IMR-90 (cell line): ENCODE measurements around the gene CDK12. TPM values are rescaled to one million over a fixed set of nuclear protein-coding genes. Genes with fewer than 3 reads are reported as not detected.
"Not testable (repeated sequence)": the region's sequence is repeated elsewhere in the genome, so short reads cannot be mapped to it uniquely, and the experiment has no call there.

Experiments used
- ATAC-seq: fragments of 200-7000 bp; cut with Tn5 transposase; 2 replicates; pipeline ENCODE4 v1.9.1; 2020; ENCODE audit warnings: low read depth, mild to moderate bottlenecking, moderate library complexity
- BruUV-seq: library from RNA; stranded (reverse); fragments of 400-500 nt; replicated peaks from 2 replicates; lab custom pipeline; 2021; lab: Mats Ljungman, UMichigan
- CTCF ChIA-PET: fragments of 300-600 bp; formaldehyde crosslinking; extraction: SDS; loops from one replicate; lab custom pipeline; 2021; ENCODE audit warnings: antibody characterized with exemption; lab: Yijun Ruan, JAX
- POLR2A ChIA-PET: fragments of 300-600 bp; sonication (Branson Sonifier 250); formaldehyde crosslinking; loops from one replicate; lab custom pipeline; 2022; ENCODE audit warnings: antibody characterized with exemption; ENCODE audit not compliant: unreplicated experiment; lab: Charles Lee
- DNase-seq: peaks from one replicate; pipeline ENCODE4 v3.0.0; 2013
- H2AFZ ChIP-seq: replicated peaks from 2 replicates; pipeline ENCODE3; 2013; ENCODE audit warnings: low read length, mild to moderate bottlenecking; ENCODE audit not compliant: poor library complexity
- H2AK5ac ChIP-seq: 2 replicates; pipeline ENCODE4 v1.6.1; 2013; ENCODE audit warnings: low read depth, low read length, inconsistent platforms
- H2AK9ac ChIP-seq: replicated peaks from 2 replicates; pipeline ENCODE3; 2013; ENCODE audit warnings: mild to moderate bottlenecking, low read depth, low read length, moderate library complexity; ENCODE audit not compliant: poor library complexity
- H2BK120ac ChIP-seq: 2 replicates; pipeline ENCODE4 v1.6.1; 2013; ENCODE audit warnings: low read depth, low read length, inconsistent platforms
- H2BK15ac ChIP-seq: 3 replicates; pipeline ENCODE4 v1.6.1; 2013; ENCODE audit warnings: low read depth, low read length, inconsistent platforms
- H2BK20ac ChIP-seq: 2 replicates; pipeline ENCODE4 v1.6.1; 2013; ENCODE audit warnings: low read depth, mild to moderate bottlenecking, inconsistent platforms, low read length, moderate library complexity
- H2BK5ac ChIP-seq: 2 replicates; pipeline ENCODE4 v1.6.1; 2013; ENCODE audit warnings: mild to moderate bottlenecking, low read depth, low read length, inconsistent platforms; ENCODE audit not compliant: poor library complexity, severe bottlenecking
- H3K14ac ChIP-seq: replicated peaks from 2 replicates; pipeline ENCODE4 v1.6.1; 2013; ENCODE audit warnings: low read depth, low read length, inconsistent platforms
- H3K18ac ChIP-seq: 2 replicates; pipeline ENCODE4 v1.6.1; 2013; ENCODE audit warnings: low read depth, low read length, control low read depth
- H3K23ac ChIP-seq: 2 replicates; pipeline ENCODE4 v1.6.1; 2013; ENCODE audit warnings: low read depth, low read length, inconsistent platforms
- H3K27ac ChIP-seq: 2 replicates; pipeline ENCODE4 v1.5.1; 2013; ENCODE audit warnings: mild to moderate bottlenecking, control low read depth, low read length; ENCODE audit not compliant: insufficient read depth
- H3K27me3 ChIP-seq: 2 replicates; pipeline ENCODE4 v1.6.1; 2013; ENCODE audit warnings: low read length; ENCODE audit not compliant: control insufficient read depth, insufficient read depth
- H3K36me3 ChIP-seq: 2 replicates; pipeline ENCODE4 v1.6.1; 2013; ENCODE audit warnings: low read length, mixed read lengths; ENCODE audit not compliant: control insufficient read depth, insufficient read depth
- H3K4ac ChIP-seq: 2 replicates; pipeline ENCODE4 v1.6.1; 2013; ENCODE audit warnings: low read depth, low read length, inconsistent platforms
- H3K4me1 ChIP-seq: 2 replicates; pipeline ENCODE4 v1.6.1; 2013; ENCODE audit warnings: low read length, mixed read lengths; ENCODE audit not compliant: control insufficient read depth, insufficient read depth
- H3K4me2 ChIP-seq: 2 replicates; pipeline ENCODE4 v1.6.1; 2013; ENCODE audit warnings: low read depth, mild to moderate bottlenecking, control low read depth, low read length, moderate library complexity
- H3K4me3 ChIP-seq: 2 replicates; pipeline ENCODE4 v1.5.1; 2013; ENCODE audit warnings: low read depth, mild to moderate bottlenecking, control low read depth, low read length, moderate library complexity; ENCODE audit not compliant: insufficient read depth
- H3K56ac ChIP-seq: 2 replicates; pipeline ENCODE4 v1.6.1; 2013; ENCODE audit warnings: low read length, inconsistent platforms; ENCODE audit not compliant: insufficient read depth; ENCODE audit errors: extremely low read depth
- H3K79me1 ChIP-seq, 2 experiments: 2 replicates each; pipeline ENCODE4 v1.6.1; 2013; ENCODE audit warnings: low read length in 2 of 2, inconsistent platforms in 1 of 2, low read depth in 1 of 2
- H3K9ac ChIP-seq: 2 replicates; pipeline ENCODE4 v1.6.1; 2013; ENCODE audit warnings: low read depth, low read length, control low read depth
- H3K9me1 ChIP-seq: 2 replicates; pipeline ENCODE4 v1.6.1; 2013; ENCODE audit warnings: low read length, inconsistent platforms; ENCODE audit not compliant: insufficient read depth
- H3K9me3 ChIP-seq: 2 replicates; pipeline ENCODE4 v1.6.1; 2013; ENCODE audit warnings: low read length; ENCODE audit not compliant: control insufficient read depth, insufficient read depth
- H4K20me1 ChIP-seq: 2 replicates; pipeline ENCODE4 v1.6.1; 2013; ENCODE audit warnings: low read length, inconsistent platforms; ENCODE audit not compliant: insufficient read depth
- H4K5ac ChIP-seq: 2 replicates; pipeline ENCODE4 v1.6.1; 2013; ENCODE audit warnings: mild to moderate bottlenecking, low read depth, low read length, control low read depth
- H4K8ac ChIP-seq, 2 experiments: 2 replicates each; pipeline ENCODE4 v1.6.1; 2013; ENCODE audit warnings: low read depth in 2 of 2, low read length in 2 of 2, control low read depth in 1 of 2, inconsistent platforms in 1 of 2
- H4K91ac ChIP-seq: 2 replicates; pipeline ENCODE4 v1.6.1; 2013; ENCODE audit warnings: low read depth, low read length, inconsistent platforms; ENCODE audit not compliant: insufficient read depth
- BHLHE40 ChIP-seq: fragments of 150-350 bp; IDR thresholded peaks from 2 replicates; pipeline ENCODE4 v1.6.1; 2016; ENCODE audit warnings: mild to moderate bottlenecking, low read depth, low read length
- CEBPB ChIP-seq: IDR thresholded peaks from 2 replicates; pipeline ENCODE4 v1.6.1; 2012; ENCODE audit warnings: low read depth, low read length, improper control_type of control experiment
- CHD1 ChIP-seq: IDR thresholded peaks from 2 replicates; pipeline ENCODE4 v1.6.1; 2012; ENCODE audit warnings: low read depth, low read length, improper control_type of control experiment
- FOS ChIP-seq: fragments of 150-350 bp; IDR thresholded peaks from 2 replicates; pipeline ENCODE4 v1.6.1; 2016; ENCODE audit warnings: low read depth, low read length
- MAZ ChIP-seq: IDR thresholded peaks from 2 replicates; pipeline ENCODE4 v1.6.1; 2012; ENCODE audit warnings: low read depth, mild to moderate bottlenecking, low read length, improper control_type of control experiment, moderate library complexity, borderline replicate concordance
- RAD21 ChIP-seq: IDR thresholded peaks from 2 replicates; pipeline ENCODE4 v1.6.1; 2012; ENCODE audit warnings: low read length, improper control_type of control experiment
- RCOR1 ChIP-seq: IDR thresholded peaks from 2 replicates; pipeline ENCODE4 v1.6.1; 2012; ENCODE audit warnings: mild to moderate bottlenecking, low read length, improper control_type of control experiment; ENCODE audit not compliant: insufficient replicate concordance
- USF2 ChIP-seq: fragments of 150-350 bp; IDR thresholded peaks from 2 replicates; pipeline ENCODE4 v1.6.1; 2017; ENCODE audit warnings: mild to moderate bottlenecking, antibody characterized with exemption, low read length, low read depth
- WGBS, 2 experiments: methylation state at CpG; one replicate each; pipeline versions ENCODE4 v1.1.5 to v1.1.7; 2013; ENCODE audit warnings: missing lambda C conversion rate in 2 of 2; ENCODE audit not compliant: insufficient read length in 1 of 2; ENCODE audit errors: extremely low coverage in 2 of 2; 5-methylcytosine and 5-hydroxymethylcytosine counted together
- dilution Hi-C: fragments of 300-500 bp; cut with HindIII; formaldehyde crosslinking; loops from one replicate; pipeline ENCODE4 v1.14.3; 2018; ENCODE audit warnings: low sequenced_read_pairs; ENCODE audit not compliant: unreplicated experiment
- in situ Hi-C: fragments of 300-500 bp; cut with MboI; formaldehyde crosslinking; loops from 3 replicates; pipeline ENCODE4 v1.14.3; 2019; ENCODE audit warnings: low sequenced_read_pairs, inconsistent platforms, mixed read lengths
- intact Hi-C: fragments of 100-400 bp; cut with micrococcal nuclease; formaldehyde crosslinking; loops from 2 replicates; pipeline ENCODE4 v1.10.0; 2022
- polyA plus RNA-seq, 3 experiments: library from polyadenylated mRNA; depleted of rRNA; stranded (reverse); fragments of >200 nt; gene quantifications; 2 replicates each; pipeline ENCODE4 v1.2.3, GENCODE V29; 2012; ENCODE audit warnings: low replicate concordance in 1 of 3
- total RNA-seq: library from RNA; depleted of rRNA; stranded (reverse); fragments of >200 nt; gene quantifications from 2 replicates; pipeline ENCODE4 v1.2.3, GENCODE V29; 2012

The CDK12 gene
- total and polyA plus RNA-seq, 2 of the 4 experiments (the other 2 are of a cell fraction) = 16.1 to 27.1 TPM

- peak overlapping the region; percentile 68 for H3K27ac ChIP-seq
- CTCF ChIA-PET = interaction anchor here (0.7 kb wide), 1 partner anchor 17 kb away, joined by 4 read pairs; no protein-coding TSS in a partner anchor
- BruUV-seq = no TSS peak
Measured at GRCh38 chr17:39486242-39486641, 25.0 kb downstream of the CDK12 start.

GRCh38 chr17:39487490-39487889 is 26.2 kb downstream of the CDK12 start:
- H3K9me3 ChIP-seq, H3K4me2 ChIP-seq, H2BK120ac ChIP-seq, H3K56ac ChIP-seq, H3K27ac ChIP-seq, H3K27me3 ChIP-seq, H4K91ac ChIP-seq, ATAC-seq, H3K4ac ChIP-seq, H2BK5ac ChIP-seq, H2AFZ ChIP-seq, DNase-seq, H3K9ac ChIP-seq, H3K18ac ChIP-seq, H3K4me1 ChIP-seq, H3K4me3 ChIP-seq, H4K8ac ChIP-seq, CTCF ChIA-PET, H2AK5ac ChIP-seq, in situ Hi-C loops, POLR2A ChIA-PET, H4K5ac ChIP-seq, dilution Hi-C loops, H2AK9ac ChIP-seq, H2BK20ac ChIP-seq, H3K9me1 ChIP-seq, H2BK15ac ChIP-seq, BruUV-seq: not testable (repeated sequence)
- WGBS, 2 experiments = no CpG with 5 or more reads among the region's 3 CpGs
- Histone ChIP-seq H3K79me1 (peaks cover 17 to 57% of the 10 kb centered on the region in 2 experiments), H3K14ac (peak overlapping the region; percentile 4; the same call in 1 of the 2 replicates), H3K23ac (0 out of 2 replicates have a peak overlapping the region, but pooled peaks have one; percentile 8), H4K20me1 (peaks cover 24% of the 10 kb centered on the region), H3K36me3 (peaks cover 13% of the 10 kb centered on the region)
- intact Hi-C loops = loop anchor here (5.0 kb wide), 2 partner anchors 40 to 215 kb away; no protein-coding TSS in a partner anchor

More at GRCh38 chr17:39486242-39486641, 25.0 kb downstream of the CDK12 start:
- peak overlapping the region; percentile 92; the same call in 1 of the 2 replicates for H2AK5ac ChIP-seq
- no peak overlapping the region for H3K18ac ChIP-seq
- no peak overlapping the region for H2AFZ ChIP-seq
- DNase-seq = peak; percentile 77
- peak overlapping the region; percentile 69; the same call in 1 of the 2 replicates for H3K14ac ChIP-seq
- H2AK9ac ChIP-seq = no peak overlapping the region
- no peaks in the 10 kb centered on the region; the same call in 1 of the 2 replicates for H3K4me1 ChIP-seq
- no peak overlapping the region; the same call in 1 of the 2 replicates for H2BK120ac ChIP-seq
- dilution Hi-C loops = no loop called here
- peaks cover 19 to 64% of the 10 kb centered on the region in 2 experiments for H3K79me1 ChIP-seq
- H2BK15ac ChIP-seq = no peak overlapping the region
- H4K91ac ChIP-seq = 0 out of 2 replicates have a peak overlapping the region, but pooled peaks have one; percentile 3
- no peak overlapping the region for H3K23ac ChIP-seq
- no peak overlapping the region for H3K4me2 ChIP-seq
- intact Hi-C loops = loop anchor here (5.0 kb wide), 2 partner anchors 41 to 214 kb away; no protein-coding TSS in a partner anchor
- no peak overlapping the region for H2BK20ac ChIP-seq
- H2BK5ac ChIP-seq = peak overlapping the region; percentile 59
- no peaks in the 10 kb centered on the region for H3K9me3 ChIP-seq
- TF ChIP-seq CEBPB (no peak), RCOR1 (peak; percentile 28), USF2 (no peak), BHLHE40 (no peak), FOS (peak; percentile 48; the same call in 1 of the 2 replicates), CHD1 (no peak), RAD21 (no peak), MAZ (no peak)
- H4K5ac ChIP-seq = no peak overlapping the region
- ATAC-seq = peak; percentile 62
- in situ Hi-C loops = no loop called here
- no peak overlapping the region for H3K4me3 ChIP-seq
- no peaks in the 10 kb centered on the region for H3K27me3 ChIP-seq
- peaks cover 14% of the 10 kb centered on the region for H3K36me3 ChIP-seq
- H3K56ac ChIP-seq = no peak overlapping the region
- peaks cover 9% of the 10 kb centered on the region; the same call in 1 of the 2 replicates for H3K9me1 ChIP-seq
- H4K20me1 ChIP-seq = peaks cover 24% of the 10 kb centered on the region
- H3K9ac ChIP-seq = no peak overlapping the region
- WGBS, 2 experiments = no CpG with 5 or more reads among the region's 2 CpGs
- POLR2A ChIA-PET = no interaction called here
- H3K4ac ChIP-seq = peak overlapping the region; percentile 62
- H4K8ac ChIP-seq = peak overlapping the region in 1 of 2 experiments; percentile 44; a peak in 1 of 4 replicates
